ENCODE results near the gene HHIPL1.

HHIPL1 gene

GRCh38 chr14:99716850-99717681 is 72.1 kb downstream of the HHIPL1 start:
- H3K9me3 ChIP-seq (ENCODE audit: control insufficient read depth, insufficient read depth, low read length) = no peaks in the 10 kb centered on the region
- H3K36me3 ChIP-seq (ENCODE audit: insufficient read depth, low read length) = no peaks in the 10 kb centered on the region; the same call in 1 of the 2 replicates
- no peak overlapping the region for H3K9ac ChIP-seq (ENCODE audit: low read depth, low read length)
- H3K4me1 ChIP-seq (ENCODE audit: insufficient read depth, low read length) = no peaks in the 10 kb centered on the region; the same call in 1 of the 2 replicates

- Histone ChIP-seq H3K36me3 (ENCODE audit: insufficient read depth, low read length) (no peaks in the 10 kb centered on the region; the same call in 1 of the 2 replicates), H3K4me1 (ENCODE audit: insufficient read depth, low read length) (no peaks in the 10 kb centered on the region; the same call in 1 of the 2 replicates), H3K9ac (ENCODE audit: low read depth, low read length) (no peak overlapping the region), H3K9me3 (ENCODE audit: control insufficient read depth, insufficient read depth, low read length) (no peaks in the 10 kb centered on the region)
Measured at GRCh38 chr14:99717682-99718013, 72.7 kb downstream of the HHIPL1 start.

- Histone ChIP-seq H3K36me3 (ENCODE audit: insufficient read depth, low read length) (no peaks in the 10 kb centered on the region; the same call in 1 of the 2 replicates), H3K9me3 (ENCODE audit: control insufficient read depth, insufficient read depth, low read length) (no peaks in the 10 kb centered on the region), H3K4me1 (ENCODE audit: insufficient read depth, low read length) (no peaks in the 10 kb centered on the region; the same call in 1 of the 2 replicates), H3K9ac (ENCODE audit: low read depth, low read length) (no peak overlapping the region)
Measured at GRCh38 chr14:99718031-99718810, 73.3 kb downstream of the HHIPL1 start.

DNA sequence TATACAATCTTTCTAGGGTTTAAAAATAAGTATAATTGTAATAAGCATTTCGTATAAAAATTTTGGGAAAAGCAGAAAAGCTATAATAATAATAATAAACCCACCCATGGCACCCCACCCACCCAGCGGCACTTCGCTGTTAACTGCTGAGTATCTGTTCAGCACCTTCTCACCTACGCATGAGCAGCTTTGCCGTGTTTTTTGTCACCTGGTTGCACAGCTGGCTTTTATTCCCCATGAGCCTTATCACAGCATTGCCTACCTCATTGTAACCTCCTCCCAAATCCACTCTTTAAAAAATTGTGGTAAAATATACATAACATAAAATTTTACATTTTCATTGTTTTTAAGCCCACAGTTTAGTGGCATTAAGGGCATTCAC is 73.9 kb downstream of the HHIPL1 start:
- H3K36me3 ChIP-seq (ENCODE audit: insufficient read depth, low read length) = no peaks in the 10 kb centered on the region; the same call in 1 of the 2 replicates
- no peaks in the 10 kb centered on the region for H3K9me3 ChIP-seq (ENCODE audit: control insufficient read depth, insufficient read depth, low read length)
- H3K9ac ChIP-seq (ENCODE audit: low read depth, low read length) = no peak overlapping the region
- H3K4me1 ChIP-seq (ENCODE audit: insufficient read depth, low read length) = no peaks in the 10 kb centered on the region; the same call in 1 of the 2 replicates

GRCh38 chr14:99720941-99721791 is 76.2 kb downstream of the HHIPL1 start:
- Histone ChIP-seq H3K9ac (ENCODE audit: low read depth, low read length) (no peak overlapping the region), H3K36me3 (ENCODE audit: insufficient read depth, low read length) (no peaks in the 10 kb centered on the region; the same call in 1 of the 2 replicates), H3K9me3 (ENCODE audit: control insufficient read depth, insufficient read depth, low read length) (no peaks in the 10 kb centered on the region), H3K4me1 (ENCODE audit: insufficient read depth, low read length) (no peaks in the 10 kb centered on the region; the same call in 1 of the 2 replicates)

- no peaks in the 10 kb centered on the region for H3K9me3 ChIP-seq (ENCODE audit: control insufficient read depth, insufficient read depth, low read length)
- H3K4me1 ChIP-seq (ENCODE audit: insufficient read depth, low read length) = no peaks in the 10 kb centered on the region; the same call in 1 of the 2 replicates
- H3K9ac ChIP-seq (ENCODE audit: low read depth, low read length) = no peak overlapping the region
- no peaks in the 10 kb centered on the region; the same call in 1 of the 2 replicates for H3K36me3 ChIP-seq (ENCODE audit: insufficient read depth, low read length)
Measured at GRCh38 chr14:99721792-99722516, 77.0 kb downstream of the HHIPL1 start.

DNA sequence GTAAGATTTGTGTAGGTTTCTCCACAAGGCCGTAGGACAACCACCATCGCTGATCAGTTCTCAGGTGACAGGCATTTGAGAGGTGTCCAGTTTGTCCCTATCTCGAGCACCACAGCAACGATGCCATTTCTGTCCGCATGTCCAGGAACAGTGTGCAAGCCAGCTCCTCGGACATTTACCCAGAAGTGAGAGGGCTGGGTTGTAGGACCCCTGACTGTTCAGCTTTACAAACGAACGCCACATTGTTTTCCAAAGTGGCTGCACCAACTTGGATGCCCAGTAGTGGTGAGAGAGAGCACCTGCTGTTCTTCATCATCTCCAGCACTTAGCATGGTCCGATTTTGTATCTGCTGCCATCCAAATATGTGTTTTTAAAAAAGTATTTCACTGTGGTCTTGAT is 77.8 kb downstream of the HHIPL1 start:
- H3K4me1 ChIP-seq (ENCODE audit: insufficient read depth, low read length) = no peaks in the 10 kb centered on the region; the same call in 1 of the 2 replicates
- no peak overlapping the region for H3K9ac ChIP-seq (ENCODE audit: low read depth, low read length)
- no peaks in the 10 kb centered on the region for H3K9me3 ChIP-seq (ENCODE audit: control insufficient read depth, insufficient read depth, low read length)
- H3K36me3 ChIP-seq (ENCODE audit: insufficient read depth, low read length) = no peaks in the 10 kb centered on the region; the same call in 1 of the 2 replicates

- no peaks in the 10 kb centered on the region; the same call in 1 of the 2 replicates for H3K4me1 ChIP-seq (ENCODE audit: insufficient read depth, low read length)
- H3K36me3 ChIP-seq (ENCODE audit: insufficient read depth, low read length) = no peaks in the 10 kb centered on the region; the same call in 1 of the 2 replicates
- H3K9me3 ChIP-seq (ENCODE audit: control insufficient read depth, insufficient read depth, low read length) = no peaks in the 10 kb centered on the region
- H3K9ac ChIP-seq (ENCODE audit: low read depth, low read length) = no peak overlapping the region
Measured at GRCh38 chr14:99724196-99724891, 79.4 kb downstream of the HHIPL1 start.

- no peaks in the 10 kb centered on the region; the same call in 1 of the 2 replicates for H3K36me3 ChIP-seq (ENCODE audit: insufficient read depth, low read length)
- no peaks in the 10 kb centered on the region; the same call in 1 of the 2 replicates for H3K4me1 ChIP-seq (ENCODE audit: insufficient read depth, low read length)
- no peaks in the 10 kb centered on the region for H3K9me3 ChIP-seq (ENCODE audit: control insufficient read depth, insufficient read depth, low read length)
- no peak overlapping the region for H3K9ac ChIP-seq (ENCODE audit: low read depth, low read length)
Measured at GRCh38 chr14:99724939-99725773, 80.2 kb downstream of the HHIPL1 start.

DNA sequence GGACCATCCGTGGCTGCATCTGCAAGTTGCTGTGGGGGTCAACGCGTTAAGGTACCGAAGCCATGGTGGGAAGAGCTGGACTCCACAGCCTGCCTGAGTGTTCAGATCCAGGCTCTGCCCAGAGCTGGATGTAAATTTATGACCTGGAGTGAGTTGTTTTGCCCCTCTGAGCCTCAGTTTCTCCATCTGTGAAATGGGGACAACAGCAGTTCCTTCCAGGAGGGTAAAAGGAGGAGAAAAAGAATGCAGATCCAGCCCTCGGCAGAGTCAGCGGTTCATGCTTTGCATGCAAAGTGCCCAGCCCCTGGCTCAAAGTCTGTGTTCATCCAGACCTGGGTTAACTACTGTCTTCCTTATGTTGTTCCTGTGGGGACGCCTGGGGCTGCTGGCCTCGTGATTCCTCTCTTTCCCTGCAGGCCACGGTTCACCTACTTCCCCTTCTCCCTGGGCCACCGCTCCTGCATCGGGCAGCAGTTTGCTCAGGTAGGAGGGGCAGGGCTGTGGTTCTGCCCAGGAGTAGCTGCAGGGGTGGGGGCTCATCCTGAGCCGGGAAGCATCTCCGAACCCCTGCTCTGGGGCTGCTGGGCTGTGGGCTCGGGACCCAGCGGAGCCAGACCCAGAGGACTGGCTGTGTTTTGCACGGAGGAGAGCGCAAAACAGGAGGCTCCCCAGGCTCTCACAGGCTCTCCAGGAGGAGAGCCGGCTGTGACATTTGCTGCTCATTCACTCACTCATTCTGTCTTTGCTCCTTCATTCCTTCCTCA is 81.0 kb downstream of the HHIPL1 start:
- Histone ChIP-seq H3K4me1 (ENCODE audit: insufficient read depth, low read length) (peaks cover 5% of the 10 kb centered on the region; the same call in 1 of the 2 replicates), H3K36me3 (ENCODE audit: insufficient read depth, low read length) (no peaks in the 10 kb centered on the region; the same call in 1 of the 2 replicates), H3K9me3 (ENCODE audit: control insufficient read depth, insufficient read depth, low read length) (no peaks in the 10 kb centered on the region), H3K9ac (ENCODE audit: low read depth, low read length) (no peak overlapping the region)

GRCh38 chr14:99726538-99727095 is 81.7 kb downstream of the HHIPL1 start:
- peaks cover 6% of the 10 kb centered on the region; the same call in 1 of the 2 replicates for H3K4me1 ChIP-seq (ENCODE audit: insufficient read depth, low read length)
- no peaks in the 10 kb centered on the region for H3K9me3 ChIP-seq (ENCODE audit: control insufficient read depth, insufficient read depth, low read length)
- H3K9ac ChIP-seq (ENCODE audit: low read depth, low read length) = no peak overlapping the region
- H3K36me3 ChIP-seq (ENCODE audit: insufficient read depth, low read length) = no peaks in the 10 kb centered on the region
